CD4-positive, alpha-beta T cell treated with Interleukin-6 at 100 ng/mL for 8 hours (primary cell): ENCODE data around the gene COX11.

Source experiments
- DNase-seq: peaks from one replicate; pipeline ENCODE4 v3.0.0-alpha.2; 2020; ENCODE audit warnings: mixed read lengths, low spot score

COX11 gene, protein sequence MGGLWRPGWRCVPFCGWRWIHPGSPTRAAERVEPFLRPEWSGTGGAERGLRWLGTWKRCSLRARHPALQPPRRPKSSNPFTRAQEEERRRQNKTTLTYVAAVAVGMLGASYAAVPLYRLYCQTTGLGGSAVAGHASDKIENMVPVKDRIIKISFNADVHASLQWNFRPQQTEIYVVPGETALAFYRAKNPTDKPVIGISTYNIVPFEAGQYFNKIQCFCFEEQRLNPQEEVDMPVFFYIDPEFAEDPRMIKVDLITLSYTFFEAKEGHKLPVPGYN

DNA sequence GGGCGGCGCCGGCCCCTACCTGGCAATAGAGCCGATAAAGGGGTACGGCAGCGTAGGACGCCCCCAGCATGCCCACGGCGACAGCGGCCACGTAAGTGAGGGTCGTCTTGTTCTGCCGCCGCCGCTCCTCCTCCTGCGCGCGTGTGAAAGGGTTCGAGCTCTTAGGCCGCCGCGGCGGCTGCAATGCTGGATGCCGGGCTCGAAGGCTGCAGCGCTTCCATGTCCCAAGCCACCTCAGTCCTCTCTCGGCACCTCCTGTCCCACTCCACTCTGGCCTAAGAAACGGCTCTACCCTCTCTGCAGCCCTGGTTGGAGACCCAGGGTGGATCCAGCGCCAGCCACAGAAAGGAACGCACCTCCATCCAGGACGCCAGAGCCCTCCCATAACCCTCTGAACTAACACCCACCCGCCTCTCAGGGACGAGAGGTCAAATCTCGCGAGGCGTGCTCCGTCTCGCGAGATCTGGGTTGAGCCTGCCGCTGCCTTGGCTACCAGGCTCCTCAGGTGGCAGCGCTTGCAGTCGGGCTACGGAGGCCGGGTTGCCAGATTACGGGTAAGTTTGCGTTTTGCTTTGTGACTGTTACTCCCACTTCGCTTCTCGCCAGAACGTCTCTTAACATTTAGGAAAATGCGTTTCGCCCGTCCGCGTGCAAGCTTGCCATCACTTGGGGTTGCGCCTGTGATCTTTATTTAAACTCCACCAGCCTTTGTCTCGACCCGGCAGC lies at the start of gene COX11, which contains the start of gene STXBP4:
Gene COX11 (minus strand): TSS at position 393 of the 726 bp plus-strand sequence. CDS start 8 bp downstream, at position 385.
Gene STXBP4 (plus strand): TSS at position 504 of the 726 bp plus-strand sequence. CDS start 17,455 bp downstream, outside the sequence.
- DNase-seq: peak; percentile 94

DNA sequence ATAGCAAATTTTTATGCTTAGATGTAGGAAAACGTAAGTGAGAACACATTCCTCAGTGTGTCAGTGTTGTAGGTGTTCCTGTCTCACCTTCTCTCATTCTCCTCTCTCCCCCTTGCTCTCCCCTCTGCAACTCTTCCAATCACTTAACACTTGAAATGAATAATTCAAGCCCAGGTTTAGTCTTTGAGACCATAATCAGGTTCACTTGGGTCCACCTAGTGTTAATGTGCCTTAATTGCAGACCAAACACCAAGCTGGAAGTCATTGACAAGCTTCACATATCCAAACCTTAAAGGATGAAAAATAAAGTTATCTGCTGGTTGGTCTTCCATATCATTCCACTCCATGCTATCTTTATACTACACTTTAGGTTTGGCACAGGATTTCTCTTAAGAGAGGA lies 37.1 kb upstream of the COX11 start:
- DNase-seq: no peak

DNA sequence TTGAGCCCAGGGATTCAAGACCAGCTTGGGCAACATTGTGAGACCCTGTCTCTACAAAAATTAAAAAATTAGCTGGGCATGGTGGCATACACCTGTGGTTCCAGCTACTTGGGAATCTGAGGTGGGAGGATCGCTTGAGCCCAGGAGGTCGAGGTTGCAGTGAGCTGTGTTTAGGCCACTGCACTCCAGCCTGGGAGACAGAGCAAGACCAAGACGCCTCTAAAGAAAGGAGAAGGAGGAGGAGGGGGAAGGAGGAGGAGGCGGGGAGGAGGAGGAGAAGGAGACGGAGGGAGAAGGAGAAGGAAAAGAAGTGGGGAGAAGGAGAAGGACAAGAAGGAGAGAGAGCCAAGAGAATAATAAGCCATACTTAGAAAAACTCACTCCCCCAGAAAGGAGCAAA lies 36.0 kb upstream of the COX11 start:
- DNase-seq: no peak

DNA sequence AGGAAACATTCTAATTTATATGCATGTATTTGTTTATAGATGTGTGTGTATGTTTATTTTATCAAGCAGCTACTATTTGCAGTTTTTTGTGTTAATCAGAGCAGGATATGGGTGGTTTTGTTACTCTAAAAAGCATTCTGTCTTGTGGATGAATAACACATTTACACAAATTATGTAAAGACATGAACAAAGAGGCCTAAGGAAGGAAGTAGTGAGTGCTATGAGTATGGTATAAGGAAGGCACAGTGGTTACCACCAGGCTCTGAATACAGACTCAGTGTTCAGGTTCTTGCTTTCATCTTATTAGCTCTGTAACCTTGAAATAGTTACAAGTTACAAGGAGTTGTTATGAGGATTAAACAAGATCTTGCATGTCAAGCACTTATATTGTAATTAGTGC lies 34.0 kb upstream of the COX11 start:
- no peak for DNase-seq

DNA sequence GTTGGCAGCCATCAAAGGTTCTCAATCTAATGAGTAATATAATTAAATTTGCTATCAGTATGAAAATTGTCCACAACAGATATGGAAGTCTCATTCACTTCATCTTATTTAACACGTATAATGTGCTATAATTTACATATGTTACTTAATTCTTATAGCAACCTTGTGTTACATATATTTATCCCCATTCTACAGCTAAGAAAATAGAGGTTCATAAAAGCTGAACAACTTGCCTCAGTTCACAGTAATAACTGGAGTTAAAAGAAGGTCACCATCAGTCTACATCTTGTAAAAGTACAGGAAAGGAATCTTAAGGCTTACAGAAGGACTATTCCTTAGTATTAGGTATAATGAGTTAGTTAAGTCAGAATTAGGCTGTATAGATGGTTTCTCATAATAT lies 28.0 kb upstream of the COX11 start:
- DNase-seq: no peak

DNA sequence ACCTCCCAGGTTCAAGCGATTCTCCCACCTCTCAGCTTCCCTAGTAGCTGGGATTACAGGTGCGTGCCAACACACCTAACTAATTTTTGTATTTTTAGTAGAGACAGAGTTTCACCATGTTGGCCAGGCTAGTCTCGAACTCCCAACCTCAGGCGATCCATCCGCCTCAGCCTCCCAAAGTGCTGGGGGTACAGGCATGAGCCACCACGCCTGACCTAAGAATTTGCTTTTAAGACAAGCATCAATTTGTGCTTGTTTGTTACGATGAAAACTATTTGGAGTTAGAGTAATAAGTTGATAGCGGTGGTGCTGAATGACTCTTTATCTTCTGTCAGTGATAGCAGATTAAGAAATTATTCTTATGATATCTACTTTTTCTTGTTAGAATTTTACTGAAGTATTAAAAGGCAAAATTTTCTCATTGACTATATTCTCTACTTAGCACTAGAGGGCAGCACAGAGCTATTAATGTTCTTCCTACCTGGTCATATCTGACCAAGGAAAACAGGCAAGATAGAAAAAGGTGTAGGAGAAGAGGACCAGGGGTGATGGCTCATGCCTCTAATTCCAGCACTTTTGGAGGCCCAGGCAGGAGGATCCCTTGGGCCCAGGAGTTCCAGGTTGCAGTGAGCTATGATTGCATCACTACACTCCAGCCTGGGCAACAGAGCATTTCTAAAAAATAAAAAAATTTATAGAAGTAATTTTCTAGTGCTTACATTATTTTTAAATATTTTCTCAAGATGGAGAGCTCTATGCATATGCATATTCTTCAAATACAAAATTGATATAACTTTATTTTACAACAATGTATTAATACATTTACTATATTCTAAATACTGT lies 24.6 kb upstream of the COX11 start:
- peak; percentile 34 for DNase-seq

DNA sequence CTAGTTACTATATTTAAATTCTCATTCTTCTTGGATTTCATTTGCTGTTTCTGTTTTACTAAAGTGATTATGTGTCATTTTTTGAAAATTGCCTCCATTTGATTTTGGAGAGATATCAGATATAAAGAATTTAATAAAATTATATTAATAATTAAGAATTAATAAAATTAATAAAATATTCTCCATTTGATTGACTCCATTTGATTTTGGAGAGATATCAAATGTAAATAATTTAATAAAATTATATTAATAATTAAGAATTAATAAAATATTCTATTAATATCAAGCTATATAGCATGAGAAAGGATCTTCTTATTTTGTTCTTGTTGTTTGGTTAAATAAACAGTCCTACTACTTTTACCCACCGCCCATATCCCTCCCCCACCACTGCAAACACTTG lies 23.1 kb upstream of the COX11 start:
- DNase-seq: no peak

DNA sequence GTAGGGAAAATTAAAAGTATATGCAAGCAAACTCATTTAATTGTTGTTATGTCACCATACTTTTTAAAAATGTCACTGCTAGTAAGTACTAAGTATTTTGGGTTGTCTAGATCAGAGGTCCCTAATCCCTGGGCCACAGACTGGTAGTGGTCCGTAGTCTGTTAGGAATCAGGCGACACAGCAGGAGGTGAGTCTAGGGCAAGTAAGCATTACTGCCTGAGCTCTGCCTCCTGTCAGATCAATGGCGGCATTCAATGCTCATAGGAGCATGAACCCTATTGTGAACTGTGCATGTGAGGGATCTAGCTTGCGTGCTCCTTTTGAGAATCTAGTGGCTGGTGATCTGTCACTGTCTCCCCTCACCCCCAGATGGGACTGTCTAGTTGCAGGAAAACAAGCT lies 21.7 kb upstream of the COX11 start:
- no peak for DNase-seq

DNA sequence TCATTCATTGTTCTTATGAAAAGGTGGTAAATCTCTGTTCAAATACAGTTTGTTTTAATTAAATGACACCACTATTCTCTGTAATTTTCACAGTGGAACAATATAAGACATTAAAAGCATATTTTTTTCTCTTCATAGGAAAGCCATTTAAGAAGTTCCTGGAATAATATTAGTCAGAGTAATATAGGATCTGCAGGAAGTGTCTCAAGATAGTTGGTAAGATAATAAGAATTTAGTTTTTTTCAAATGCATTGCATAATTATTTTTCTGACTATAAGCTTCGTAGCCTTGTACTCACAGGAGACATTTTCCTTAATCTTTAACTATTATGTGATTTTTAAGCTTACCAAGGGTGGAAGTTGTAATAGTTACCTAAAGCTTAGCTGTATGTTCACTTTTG lies 17.0 kb upstream of the COX11 start:
- no peak for DNase-seq

DNA sequence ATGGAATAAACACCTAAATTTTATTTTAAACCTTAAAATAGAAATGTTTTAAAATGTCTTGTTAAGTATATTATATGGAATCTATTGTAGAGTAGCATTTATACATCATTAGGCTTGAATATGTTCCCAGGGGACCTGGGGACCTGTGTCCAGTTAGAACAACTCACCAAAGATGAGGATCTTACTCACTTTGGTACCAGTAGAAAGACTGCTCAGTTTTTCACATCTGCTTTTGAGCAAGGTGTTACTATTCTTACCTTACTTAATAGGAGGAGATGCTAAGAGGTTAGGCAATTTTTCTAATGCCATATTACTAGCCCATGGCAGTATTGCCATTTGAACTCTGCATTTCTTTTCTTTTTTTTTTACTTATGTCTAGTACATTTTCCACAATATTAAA lies 14.8 kb upstream of the COX11 start:
- no peak for DNase-seq

DNA sequence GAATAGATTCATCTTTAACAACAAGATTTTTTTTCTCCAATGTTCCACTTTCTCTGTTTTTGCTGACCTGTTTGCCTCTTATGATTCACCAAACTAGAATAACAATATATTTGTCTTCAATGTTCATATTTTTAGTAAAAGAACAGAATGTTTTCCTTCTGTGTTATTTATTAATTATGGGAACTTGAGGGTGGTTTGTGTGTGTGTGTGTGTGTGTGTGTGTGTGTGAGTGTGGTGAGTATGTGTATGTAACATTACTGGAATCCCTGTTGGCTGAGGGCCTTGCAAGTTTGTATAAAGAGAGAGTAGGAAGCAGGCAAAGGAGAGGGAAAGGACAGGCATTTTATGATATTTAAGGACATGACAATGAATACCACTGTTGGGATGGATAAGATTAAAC lies 13.9 kb upstream of the COX11 start:
- DNase-seq: no peak

DNA sequence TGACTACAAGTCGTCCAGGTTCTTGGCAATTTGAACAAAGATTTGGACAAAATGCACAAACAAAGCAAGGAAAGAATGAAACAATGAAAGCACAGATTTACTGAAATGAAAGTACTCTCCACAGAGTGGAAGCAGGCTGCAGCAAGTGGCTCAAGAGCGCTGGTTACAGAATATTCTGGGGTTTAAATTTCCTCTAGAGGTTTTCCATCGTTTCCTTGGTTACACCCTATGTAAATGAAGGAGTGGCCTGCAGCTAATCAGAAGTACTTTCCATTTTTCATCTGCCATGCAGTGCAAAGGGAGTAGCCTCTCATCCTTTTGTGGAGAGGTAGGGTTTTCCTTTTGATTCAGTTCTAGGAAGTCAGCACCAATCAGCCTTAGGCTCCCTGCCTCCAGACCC lies 11.9 kb upstream of the COX11 start:
- DNase-seq: no peak

DNA sequence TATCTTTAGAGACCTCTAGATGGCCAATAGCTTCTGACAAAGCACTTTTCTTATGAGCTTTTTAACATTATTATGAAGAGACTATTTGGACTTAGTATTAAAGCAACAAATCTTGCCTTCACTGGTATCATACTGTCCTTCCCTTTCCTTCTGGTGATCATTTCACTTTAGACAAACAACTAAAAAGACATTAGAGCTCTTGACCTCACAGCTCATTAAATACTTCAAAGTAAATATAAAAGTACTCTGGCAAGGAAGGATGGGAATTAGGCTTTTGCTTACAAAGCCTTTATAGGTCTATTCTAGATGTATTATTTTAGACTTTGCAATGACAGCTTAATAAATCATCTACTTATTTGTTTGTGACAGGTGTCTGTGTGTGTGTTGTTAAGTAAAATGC lies 11.2 kb upstream of the COX11 start:
- no peak for DNase-seq

DNA sequence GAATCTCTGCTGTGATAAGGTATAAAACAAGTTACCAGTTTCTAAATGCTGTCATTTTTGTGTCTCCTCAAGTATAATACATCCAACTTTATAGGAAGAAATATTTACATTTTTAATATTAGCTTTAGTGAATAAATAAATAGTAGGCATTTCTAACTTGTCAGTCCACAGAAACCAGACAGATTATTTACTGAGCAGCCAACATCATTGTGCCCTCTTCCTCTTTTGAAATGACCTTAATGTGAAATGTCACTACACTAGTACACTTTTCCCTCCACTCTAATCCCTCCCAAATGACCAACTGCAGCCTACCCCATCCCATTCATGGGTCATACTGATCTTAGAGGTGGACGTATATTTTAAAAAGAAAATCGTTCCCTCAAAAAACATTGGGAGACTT lies 9.3 kb upstream of the COX11 start:
- no peak for DNase-seq

DNA sequence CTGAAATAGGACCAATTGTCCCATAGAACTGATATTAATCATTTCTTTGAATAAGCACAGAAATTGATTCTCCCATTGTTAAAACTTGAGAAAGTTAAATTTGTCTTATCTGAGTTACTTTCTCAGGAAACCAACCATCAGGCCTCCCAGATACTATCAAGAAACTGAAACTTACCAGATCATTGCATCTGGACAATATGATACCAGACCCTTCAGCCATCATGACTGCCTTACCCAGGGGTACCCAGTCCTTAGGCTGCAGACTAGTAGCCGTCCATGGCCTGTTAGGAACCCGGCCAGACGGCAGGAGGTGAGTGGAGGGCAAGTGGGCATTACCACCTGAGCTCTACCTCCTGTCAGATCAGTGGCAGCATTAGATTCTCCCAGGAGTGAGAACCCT lies 7.9 kb upstream of the COX11 start:
- DNase-seq: no peak

DNA sequence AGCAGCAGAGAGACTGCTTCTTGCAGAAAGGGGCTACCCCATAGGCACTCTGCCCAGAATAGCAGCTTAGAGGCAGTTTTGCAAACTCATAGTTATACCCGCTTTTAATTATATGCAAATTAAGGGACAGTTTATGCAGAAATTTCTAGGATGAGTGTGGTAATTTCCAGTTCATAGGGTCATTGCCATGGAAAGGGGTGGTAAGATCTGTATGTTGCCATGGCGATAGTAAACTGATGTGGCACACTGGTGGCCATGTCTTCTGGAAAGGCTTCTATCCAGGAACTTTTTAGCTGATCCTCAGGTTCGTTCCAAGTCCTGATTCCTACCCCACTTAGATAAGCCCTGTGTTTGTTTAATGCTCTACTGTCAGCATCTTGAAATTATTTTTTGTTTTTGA lies 6.3 kb upstream of the COX11 start:
- DNase-seq: no peak

DNA sequence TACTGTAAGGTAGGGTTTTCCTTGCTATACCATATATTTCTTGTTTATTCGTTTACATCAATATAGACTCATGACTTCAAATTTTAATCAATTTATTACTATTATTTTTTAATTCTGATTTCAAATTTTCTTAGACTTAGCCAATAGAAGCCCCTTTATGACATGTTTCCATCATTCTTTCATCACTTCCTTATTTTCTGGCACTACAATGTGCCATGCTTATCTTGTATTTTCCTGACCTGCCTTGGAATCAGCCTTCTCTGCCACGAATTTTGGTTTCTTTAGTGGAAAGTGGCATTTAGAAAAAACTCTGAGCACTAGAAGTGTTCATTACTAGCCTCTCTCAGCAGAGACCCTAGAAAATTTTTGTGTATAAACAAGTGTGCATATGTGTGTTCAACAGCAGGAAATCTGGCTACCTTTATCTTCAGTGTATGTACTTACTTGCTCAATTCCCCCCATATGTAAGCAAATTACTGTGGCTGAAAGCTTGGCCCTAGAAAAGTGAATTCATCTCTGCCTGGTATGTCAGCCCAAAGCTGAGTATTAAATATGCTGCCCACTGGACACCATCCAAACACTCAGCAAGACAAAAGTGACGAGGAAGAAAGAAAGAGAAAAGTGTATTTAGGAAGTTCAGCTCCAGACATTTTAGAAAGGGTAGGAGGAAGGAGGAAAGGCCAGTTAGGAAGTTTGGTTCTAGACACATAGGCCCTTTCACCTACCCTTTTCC lies 4.1 kb upstream of the COX11 start:
- DNase-seq: no peak

DNA sequence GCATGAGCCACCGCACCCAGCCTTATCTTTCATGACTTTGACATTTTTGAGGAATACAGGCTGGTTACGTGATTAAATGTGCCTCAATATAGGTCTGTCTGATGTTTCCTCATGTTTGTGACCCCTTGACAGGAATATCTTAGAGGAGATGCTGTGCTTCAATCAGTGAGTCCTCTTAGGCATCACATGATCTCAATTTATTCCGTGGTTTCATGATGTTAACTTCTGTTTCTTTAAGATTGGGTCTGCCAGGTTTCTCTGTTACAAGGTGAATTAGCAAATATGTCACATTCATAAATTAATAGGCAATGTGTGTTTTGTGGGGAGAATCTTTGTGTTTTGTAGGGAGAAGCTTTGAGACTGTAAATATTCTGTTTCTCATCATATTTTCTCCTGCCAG lies 3.4 kb upstream of the COX11 start:
- no peak for DNase-seq

DNA sequence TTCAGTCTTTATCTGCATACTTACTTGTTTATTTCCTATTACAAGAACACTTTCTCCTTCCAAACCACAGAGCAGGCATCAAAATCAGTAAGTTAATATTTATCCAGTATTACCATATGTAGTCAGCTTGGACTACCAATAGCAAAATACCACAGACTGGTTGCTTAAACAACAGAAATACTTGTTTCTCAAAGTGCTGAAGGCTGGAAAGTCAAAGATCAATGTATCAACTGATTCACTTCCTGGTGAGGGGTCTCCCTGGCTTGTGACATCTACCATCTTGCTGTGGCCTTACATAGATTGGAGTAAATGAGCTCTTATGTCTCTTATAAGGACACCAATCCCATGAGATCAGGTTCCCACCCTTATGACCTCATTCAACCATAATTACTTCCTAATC lies 2.7 kb upstream of the COX11 start:
- no peak for DNase-seq

DNA sequence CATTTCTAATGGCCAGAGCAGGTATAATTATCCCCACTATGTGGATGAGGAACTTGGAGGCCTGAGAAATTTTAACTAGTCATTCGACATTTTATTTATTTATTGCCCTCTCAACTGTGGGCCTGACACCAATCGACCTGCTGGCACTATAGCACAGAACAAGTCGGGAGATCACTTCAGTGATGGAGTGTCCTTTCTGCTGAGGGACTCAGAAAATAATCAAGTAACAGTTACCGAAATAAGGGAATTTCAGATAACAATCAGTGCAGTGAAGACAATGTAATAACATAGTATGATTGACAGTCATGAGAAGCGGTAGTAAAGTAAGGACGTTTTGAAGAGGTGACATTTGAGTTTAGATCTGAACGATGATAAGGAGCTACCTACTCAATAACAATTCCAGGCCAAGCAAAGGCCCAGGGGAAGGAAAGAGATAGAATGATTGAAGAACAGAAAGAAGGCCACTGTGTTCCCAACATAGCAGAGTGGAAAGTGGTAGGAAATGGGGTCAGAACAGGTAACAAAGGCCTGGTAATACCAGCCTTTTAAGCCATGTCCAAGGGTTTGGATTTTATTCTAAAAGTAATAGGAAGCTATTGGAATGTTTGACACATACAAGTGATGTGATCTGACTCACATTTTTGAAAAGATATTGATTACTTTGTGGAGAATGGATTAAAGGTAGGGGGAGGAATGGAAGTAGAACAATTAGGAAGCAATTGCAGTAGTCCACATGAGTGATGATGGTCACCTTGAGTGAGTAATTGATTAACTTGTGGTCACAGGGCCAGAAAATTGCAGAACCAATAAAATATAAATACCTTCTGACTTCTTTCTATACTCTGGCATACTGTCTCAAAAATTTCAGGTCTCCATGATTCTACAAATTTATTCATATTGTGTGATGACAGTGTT lies 1.5 kb upstream of the COX11 start:
- no peak for DNase-seq

DNA sequence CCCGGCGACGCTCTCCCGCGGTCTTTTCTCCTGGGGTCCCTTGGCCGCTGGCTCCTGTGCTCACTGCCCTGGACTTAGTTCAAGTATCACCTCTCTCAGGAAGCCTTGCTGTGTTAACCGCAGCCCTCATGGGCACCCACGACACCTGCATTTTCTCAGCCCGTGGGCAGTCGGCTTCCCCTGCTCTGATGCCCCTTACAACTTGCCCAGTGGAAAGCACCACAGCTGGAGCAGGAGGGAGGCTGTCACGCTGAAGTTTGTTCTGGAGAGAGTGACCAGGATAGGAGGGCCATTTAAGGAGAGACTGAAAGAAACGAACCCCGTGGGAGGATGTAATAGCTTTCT lies 506 bp upstream of the COX11 start:
- peak; percentile 2 for DNase-seq
